Adipocyte (in vitro differentiated cells): Measurements from ENCODE around the gene MLF2.
"Not testable (repeated sequence)": the region's sequence is repeated elsewhere in the genome, so short reads cannot be mapped to it uniquely, and the experiment has no call there.

Experiments used
- DNase-seq: peaks from one replicate; pipeline ENCODE4 v3.0.0-alpha.2; 2015; ENCODE audit warnings: low read depth
- H3K27me3 ChIP-seq: replicated peaks from 2 replicates; pipeline ENCODE4 v1.7.0; 2013; ENCODE audit warnings: mild to moderate bottlenecking, low read length, moderate library complexity; ENCODE audit not compliant: control insufficient read depth, insufficient read depth
- H3K36me3 ChIP-seq: 2 replicates; pipeline ENCODE4 v1.7.0; 2013; ENCODE audit warnings: low read length, mild to moderate bottlenecking, moderate library complexity; ENCODE audit not compliant: control insufficient read depth, insufficient read depth, severe bottlenecking
- H3K4me1 ChIP-seq: 2 replicates; pipeline ENCODE4 v1.7.0; 2013; ENCODE audit warnings: mild to moderate bottlenecking, low read length, moderate library complexity; ENCODE audit not compliant: control insufficient read depth, insufficient read depth
- H3K4me3 ChIP-seq: 2 replicates; pipeline ENCODE4 v1.7.0; 2013; ENCODE audit warnings: mild to moderate bottlenecking, low read length, moderate library complexity
- H3K9ac ChIP-seq: 2 replicates; pipeline ENCODE4 v1.7.0; 2013; ENCODE audit warnings: mild to moderate bottlenecking, low read length, moderate library complexity
- H3K9me3 ChIP-seq: 2 replicates; pipeline ENCODE4 v1.7.0; 2013; ENCODE audit warnings: mild to moderate bottlenecking, low read length, moderate library complexity; ENCODE audit not compliant: control insufficient read depth

Gene MLF2

GRCh38 chr12:6716874-6717437, 36.0 kb downstream of the MLF2 start:
- Histone ChIP-seq H3K36me3 (no peaks in the 10 kb centered on the region), H3K4me1 (no peaks in the 10 kb centered on the region), H3K9me3 (no peaks in the 10 kb centered on the region), H3K9ac (no peak overlapping the region), H3K4me3 (no peak overlapping the region), H3K27me3 (no peaks in the 10 kb centered on the region)
- no peak for DNase-seq

GRCh38 chr12:6716031-6716873, 36.7 kb downstream of the MLF2 start:
- not testable (repeated sequence) for H3K9me3 ChIP-seq, H3K9ac ChIP-seq, DNase-seq, H3K36me3 ChIP-seq, H3K27me3 ChIP-seq, H3K4me3 ChIP-seq, H3K4me1 ChIP-seq

DNA sequence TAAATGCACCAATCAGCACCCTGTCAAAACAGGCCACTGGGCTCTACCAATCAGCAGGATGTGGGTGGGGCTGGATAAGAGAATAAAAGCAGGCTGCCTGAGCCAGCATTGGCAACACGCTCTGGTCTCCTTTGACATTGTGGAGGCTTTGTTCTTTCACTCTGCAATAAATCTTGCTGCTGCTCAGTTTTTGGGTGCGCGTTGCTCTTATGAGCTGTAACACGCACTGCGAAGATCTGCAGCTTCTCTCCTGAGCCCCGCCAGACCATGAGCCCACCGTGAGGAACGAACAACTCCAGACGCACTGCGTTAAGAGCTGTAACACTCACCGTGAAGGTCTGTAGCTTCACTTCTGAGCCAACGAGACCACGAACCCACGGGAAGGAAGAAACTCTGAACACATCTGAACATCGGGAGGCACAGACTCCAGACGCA, 44.0 kb downstream of the MLF2 start:
- Histone ChIP-seq H3K36me3 (no peaks in the 10 kb centered on the region), H3K9ac (no peak overlapping the region), H3K4me3 (no peak overlapping the region), H3K9me3 (no peaks in the 10 kb centered on the region), H3K27me3 (peaks cover 8% of the 10 kb centered on the region), H3K4me1 (no peaks in the 10 kb centered on the region)
- DNase-seq, result no peak

DNA sequence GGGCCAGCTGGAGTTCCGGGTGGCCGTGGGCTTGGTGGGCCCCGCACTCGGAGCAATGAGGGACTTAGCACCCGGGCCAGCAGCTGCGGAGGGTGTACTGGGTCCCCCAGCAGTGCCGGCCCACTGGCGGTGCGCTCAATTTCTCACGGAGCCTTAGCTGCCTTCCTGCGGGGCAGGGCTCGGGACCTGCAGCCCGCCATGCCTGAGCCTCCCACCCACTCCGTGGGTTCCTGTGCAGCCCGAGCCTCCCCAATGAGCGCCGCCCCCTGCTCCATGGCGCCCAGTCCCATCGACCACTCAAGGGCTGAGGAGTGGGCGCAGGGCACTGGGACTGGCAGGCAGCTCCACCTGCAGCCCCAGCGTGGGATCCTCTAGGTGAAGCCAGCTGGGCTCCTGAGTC, 44.6 kb downstream of the MLF2 start:
- not testable (repeated sequence) for H3K9ac ChIP-seq, DNase-seq, H3K36me3 ChIP-seq, H3K4me1 ChIP-seq, H3K9me3 ChIP-seq, H3K4me3 ChIP-seq
- H3K27me3 ChIP-seq, result peaks cover 13% of the 10 kb centered on the region

- no peaks in the 10 kb centered on the region for H3K36me3 ChIP-seq
- no peaks in the 10 kb centered on the region for H3K9me3 ChIP-seq
- H3K4me1 ChIP-seq, result peaks cover 4% of the 10 kb centered on the region
- no peak overlapping the region for H3K4me3 ChIP-seq
- no peak for DNase-seq
- H3K9ac ChIP-seq, result no peak overlapping the region
- peaks cover 30% of the 10 kb centered on the region for H3K27me3 ChIP-seq
Measured at GRCh38 chr12:6703631-6704030, 49.3 kb downstream of the MLF2 start.

DNA sequence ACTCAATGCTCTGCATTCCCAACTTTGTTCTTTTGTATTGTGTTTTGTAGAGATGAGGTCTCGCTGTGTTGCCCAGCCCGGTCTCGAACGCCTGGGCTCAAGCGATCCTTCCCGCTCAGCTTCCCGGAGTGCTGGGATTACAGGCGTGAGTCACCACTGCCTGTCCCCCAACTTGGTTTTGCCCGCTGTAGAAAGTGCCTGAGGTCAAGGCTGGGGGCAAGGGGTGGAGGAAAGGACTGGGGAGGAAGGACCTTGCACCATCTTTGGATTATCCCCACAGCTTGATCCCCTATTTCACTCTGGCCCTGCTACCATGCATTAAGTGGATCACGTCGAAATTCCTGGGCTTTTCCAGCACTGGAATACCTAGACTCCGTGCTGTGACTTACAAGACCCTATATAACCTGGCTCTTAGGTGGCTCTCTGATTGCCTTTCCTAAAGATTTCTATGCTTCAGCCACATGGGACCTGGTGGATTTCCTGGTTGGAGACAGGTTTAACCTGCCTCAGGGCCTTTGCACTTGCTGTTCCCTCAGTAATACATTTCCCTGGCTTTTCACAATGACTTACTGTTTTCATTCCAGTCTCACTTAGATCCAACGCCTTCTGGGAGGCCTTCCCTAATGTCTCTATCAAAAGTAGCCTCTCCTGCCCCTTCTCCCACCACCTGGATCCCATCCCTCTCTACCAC, 51.7 kb downstream of the MLF2 start:
- Histone ChIP-seq H3K27me3 (peaks cover 30% of the 10 kb centered on the region), H3K9me3 (no peaks in the 10 kb centered on the region), H3K4me1 (peaks cover 4% of the 10 kb centered on the region), H3K9ac (no peak overlapping the region), H3K4me3 (peak overlapping the region; percentile 68), H3K36me3 (no peaks in the 10 kb centered on the region)
- DNase-seq, result peak; percentile 30

GRCh38 chr12:6700646-6701051, 52.3 kb downstream of the MLF2 start, which contains the start of gene PIANP:
TSS of gene PIANP (minus strand) at chr12:6700815. CDS start at chr12:6698061, 2,754 bp downstream.
- H3K9ac ChIP-seq, result no peak within 1 kb of the TSS
- peaks cover 30% of the 10 kb centered on the region for H3K27me3 ChIP-seq
- H3K4me1 ChIP-seq, result peaks cover 4% of the 10 kb centered on the region
- DNase-seq, result peak; percentile 88
- no peaks in the 10 kb centered on the region for H3K9me3 ChIP-seq
- H3K36me3 ChIP-seq, result no peaks in the 10 kb centered on the region
- H3K4me3 ChIP-seq, result peak within 1 kb of the TSS; percentile 68

GRCh38 chr12:6699989-6700645, 52.8 kb downstream of the MLF2 start:
- DNase-seq, result peak; percentile 55
- Histone ChIP-seq H3K27me3 (peaks cover 30% of the 10 kb centered on the region), H3K4me3 (peak overlapping the region; percentile 52), H3K4me1 (peaks cover 4% of the 10 kb centered on the region), H3K36me3 (no peaks in the 10 kb centered on the region), H3K9ac (no peak overlapping the region), H3K9me3 (no peaks in the 10 kb centered on the region)

DNA sequence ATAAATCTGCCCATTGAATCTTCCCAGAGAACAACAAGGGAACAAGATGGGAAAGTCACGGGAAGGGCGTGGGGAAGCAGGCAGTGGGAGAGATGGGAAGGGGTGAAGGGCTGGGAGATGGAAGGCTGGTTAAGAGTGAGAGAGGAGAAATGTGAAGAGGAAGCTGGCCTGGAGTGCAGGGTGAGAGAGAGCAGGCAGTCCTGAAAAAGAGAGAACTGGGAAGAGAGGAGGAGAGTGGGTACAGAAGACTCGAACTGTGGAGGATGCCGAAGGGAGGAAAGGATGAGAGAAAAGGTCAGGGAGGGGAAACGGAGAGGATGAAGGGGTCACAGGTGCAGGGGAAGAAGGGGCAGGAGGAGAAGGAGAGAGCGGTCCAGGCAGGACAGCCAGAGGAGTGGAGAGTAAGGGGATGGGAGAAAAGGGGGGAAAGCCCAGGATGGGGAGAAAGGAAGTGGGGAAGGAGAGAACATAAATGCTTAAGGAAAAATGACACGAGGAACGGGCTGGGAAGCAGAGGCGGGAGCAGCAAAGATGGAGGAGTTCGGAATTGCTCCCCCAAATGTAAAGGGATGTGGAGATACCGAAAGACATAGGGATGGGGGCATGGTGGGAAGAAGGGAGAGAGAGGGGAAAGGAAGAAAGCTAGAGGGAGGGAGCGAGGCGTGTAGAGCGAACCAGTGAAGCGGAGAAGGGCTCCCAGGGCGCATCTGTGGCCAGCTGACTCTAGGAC, 53.5 kb downstream of the MLF2 start:
- Histone ChIP-seq H3K4me3 (no peak overlapping the region), H3K36me3 (no peaks in the 10 kb centered on the region), H3K4me1 (peaks cover 4% of the 10 kb centered on the region), H3K9me3 (no peaks in the 10 kb centered on the region), H3K9ac (no peak overlapping the region), H3K27me3 (peaks cover 25% of the 10 kb centered on the region)
- no peak for DNase-seq

DNA sequence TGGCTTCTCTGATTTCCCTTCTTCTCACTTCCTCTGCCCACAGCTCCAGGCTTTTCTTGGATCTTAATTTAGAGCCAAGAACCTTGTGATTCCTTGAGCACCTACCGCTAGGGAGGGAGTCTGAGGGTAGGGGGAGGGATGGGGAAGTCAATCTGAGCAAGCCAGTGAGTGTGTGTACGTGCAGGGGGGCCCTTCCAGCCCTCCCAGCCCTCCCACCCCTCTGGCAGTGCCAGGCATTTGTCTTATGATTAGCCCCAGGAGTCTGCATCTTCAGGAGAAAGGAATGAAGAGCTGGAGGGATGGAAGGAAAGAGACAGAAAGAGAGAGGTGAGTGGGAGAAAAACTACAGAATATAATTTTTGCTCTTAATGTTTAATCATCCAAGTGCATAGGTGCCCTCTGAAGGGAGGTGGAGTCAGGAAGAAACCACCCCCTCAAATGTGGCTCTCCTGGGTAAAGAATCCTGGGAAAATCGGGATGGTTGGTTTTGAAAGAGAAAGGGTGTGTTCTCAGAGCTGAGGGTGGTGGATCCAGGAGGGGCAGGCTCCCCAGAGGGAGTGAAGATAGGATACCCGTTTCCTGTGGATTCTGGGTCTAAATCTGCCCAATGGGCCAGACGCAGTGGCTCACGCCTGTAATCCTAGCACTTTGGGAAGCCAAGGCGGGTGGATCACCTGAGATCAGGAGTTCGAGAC, 54.4 kb downstream of the MLF2 start:
- Histone ChIP-seq H3K36me3 (no peaks in the 10 kb centered on the region), H3K4me1 (peaks cover 4% of the 10 kb centered on the region), H3K27me3 (peaks cover 19% of the 10 kb centered on the region), H3K4me3 (no peak overlapping the region), H3K9me3 (no peaks in the 10 kb centered on the region), H3K9ac (no peak overlapping the region)
- no peak for DNase-seq
